Subcutaneous adipose tissue (tissue), 4 donors: ENCODE results near the gene NFIC. TPM values are rescaled to one million over a fixed set of nuclear protein-coding genes. Genes with fewer than 3 reads are reported as not detected.

Experiments
- CTCF ChIP-seq: fragments of 450-650 bp; IDR thresholded peaks from one replicate; pipeline ENCODE4 v1.5.1; 2016; ENCODE audit warnings: low read depth, mild to moderate bottlenecking, control low read depth, antibody characterized with exemption, moderate library complexity
- total RNA-seq, 4 donors: library from RNA; depleted of rRNA; stranded (reverse); fragments of >200 nt; gene quantifications; one replicate each; pipeline ENCODE4 v1.1.0, GENCODE V29; 2016

NFIC gene
- total RNA-seq, 4 donors from 2014 or later = 45.2 to 191 (median 76.8) TPM

- TF ChIP-seq CTCF = no peak
Measured at GRCh38 chr19:3411636-3412035, 45.3 kb downstream of the NFIC start.

- no peak for TF ChIP-seq CTCF
Measured at GRCh38 chr19:3412066-3412465, 45.7 kb downstream of the NFIC start.

- no peak for TF ChIP-seq CTCF
Measured at GRCh38 chr19:3413796-3414327, 47.5 kb downstream of the NFIC start.

- TF ChIP-seq CTCF = no peak
Measured at GRCh38 chr19:3415695-3416094, 49.3 kb downstream of the NFIC start.

GRCh38 chr19:3420244-3420755, 53.9 kb downstream of the NFIC start:
- TF ChIP-seq CTCF = no peak

GRCh38 chr19:3420909-3421619, 54.7 kb downstream of the NFIC start:
- no peak for TF ChIP-seq CTCF

GRCh38 chr19:3423183-3423829, 56.9 kb downstream of the NFIC start:
- TF ChIP-seq CTCF = no peak
